ENCODE results near the gene PPP1R12A.
"Not testable (repeated sequence)": the region's sequence is repeated elsewhere in the genome, so short reads cannot be mapped to it uniquely, and the experiment has no call there.

The PPP1R12A gene

GRCh38 chr12:79822475-79822874, 112.4 kb downstream of the PPP1R12A start:
- no peaks in the 10 kb centered on the region for H3K9me3 ChIP-seq (ENCODE audit: control insufficient read depth, low read length)
- peaks cover 27% of the 10 kb centered on the region for H3K36me3 ChIP-seq (ENCODE audit: control insufficient read depth, insufficient read depth, low read length)
- H3K4me1 ChIP-seq (ENCODE audit: control insufficient read depth, insufficient read depth, low read length, poor library complexity, severe bottlenecking), result no peaks in the 10 kb centered on the region
- H3K4me3 ChIP-seq (ENCODE audit: extremely low read depth, insufficient read depth, low read length, poor library complexity, severe bottlenecking), result no peak overlapping the region
- no peak overlapping the region for H3K27ac ChIP-seq (ENCODE audit: low read depth, low read length, severe bottlenecking)

GRCh38 chr12:79818856-79819255, 116.0 kb downstream of the PPP1R12A start:
- Histone ChIP-seq H3K36me3 (ENCODE audit: control insufficient read depth, insufficient read depth, low read length) (peaks cover 33% of the 10 kb centered on the region), H3K4me3 (ENCODE audit: extremely low read depth, insufficient read depth, low read length, poor library complexity, severe bottlenecking) (no peak overlapping the region), H3K9me3 (ENCODE audit: control insufficient read depth, low read length) (no peaks in the 10 kb centered on the region), H3K4me1 (ENCODE audit: control insufficient read depth, insufficient read depth, low read length, poor library complexity, severe bottlenecking) (no peaks in the 10 kb centered on the region), H3K27ac (ENCODE audit: low read depth, low read length, severe bottlenecking) (peak overlapping the region; percentile 43)
- no CpG with 5 or more reads among the region's 3 CpGs for WGBS, 2 experiments (ENCODE audit: insufficient coverage in 2 of 2)

GRCh38 chr12:79784366-79785065, 150.4 kb downstream of the PPP1R12A start:
- peak overlapping the region; percentile 55 for H3K27ac ChIP-seq (ENCODE audit: low read depth, low read length, severe bottlenecking)
- H3K4me3 ChIP-seq (ENCODE audit: extremely low read depth, insufficient read depth, low read length, poor library complexity, severe bottlenecking), result not testable (repeated sequence)

GRCh38 chr12:79782172-79782900, 152.6 kb downstream of the PPP1R12A start:
- H3K27ac ChIP-seq (ENCODE audit: low read depth, low read length, severe bottlenecking), result peak overlapping the region; percentile 30
- H3K4me1 ChIP-seq (ENCODE audit: control insufficient read depth, insufficient read depth, low read length, poor library complexity, severe bottlenecking), result peaks cover 16% of the 10 kb centered on the region
- no peak overlapping the region for H3K4me3 ChIP-seq (ENCODE audit: extremely low read depth, insufficient read depth, low read length, poor library complexity, severe bottlenecking)
- H3K9me3 ChIP-seq (ENCODE audit: control insufficient read depth, low read length), result no peaks in the 10 kb centered on the region
- peaks cover 26% of the 10 kb centered on the region for H3K36me3 ChIP-seq (ENCODE audit: control insufficient read depth, insufficient read depth, low read length)

More at GRCh38 chr12:79784366-79785065, 150.4 kb downstream of the PPP1R12A start:
- Histone ChIP-seq H3K36me3 (ENCODE audit: control insufficient read depth, insufficient read depth, low read length) (peaks cover 45% of the 10 kb centered on the region), H3K4me1 (ENCODE audit: control insufficient read depth, insufficient read depth, low read length, poor library complexity, severe bottlenecking) (peaks cover 13% of the 10 kb centered on the region)
- H3K9me3 ChIP-seq (ENCODE audit: control insufficient read depth, low read length), result not testable (repeated sequence)
- 90 to 94% methylated on average over 4 to 5 of the region's 10 CpGs for WGBS, 2 experiments (ENCODE audit: insufficient coverage in 2 of 2)

- Histone ChIP-seq H3K27ac (ENCODE audit: low read depth, low read length, severe bottlenecking) (no peak overlapping the region), H3K9me3 (ENCODE audit: control insufficient read depth, low read length) (no peaks in the 10 kb centered on the region), H3K4me3 (ENCODE audit: extremely low read depth, insufficient read depth, low read length, poor library complexity, severe bottlenecking) (no peak overlapping the region), H3K36me3 (ENCODE audit: control insufficient read depth, insufficient read depth, low read length) (peaks cover 17% of the 10 kb centered on the region), H3K4me1 (ENCODE audit: control insufficient read depth, insufficient read depth, low read length, poor library complexity, severe bottlenecking) (peaks cover 15% of the 10 kb centered on the region)
- WGBS, 2 experiments (ENCODE audit: insufficient coverage in 2 of 2), result no CpG with 5 or more reads among the region's 3 CpGs
Measured at GRCh38 chr12:79778802-79779448, 156.0 kb downstream of the PPP1R12A start.

GRCh38 chr12:79776111-79776510, 158.8 kb downstream of the PPP1R12A start:
- no CpG with 5 or more reads among the region's 1 CpG for WGBS, 2 experiments (ENCODE audit: insufficient coverage in 2 of 2)
- no peaks in the 10 kb centered on the region for H3K9me3 ChIP-seq (ENCODE audit: control insufficient read depth, low read length)
- peaks cover 13% of the 10 kb centered on the region for H3K36me3 ChIP-seq (ENCODE audit: control insufficient read depth, insufficient read depth, low read length)
- H3K4me3 ChIP-seq (ENCODE audit: extremely low read depth, insufficient read depth, low read length, poor library complexity, severe bottlenecking), result no peak overlapping the region
- peak overlapping the region; percentile 36 for H3K27ac ChIP-seq (ENCODE audit: low read depth, low read length, severe bottlenecking)
- H3K4me1 ChIP-seq (ENCODE audit: control insufficient read depth, insufficient read depth, low read length, poor library complexity, severe bottlenecking), result peaks cover 9% of the 10 kb centered on the region

GRCh38 chr12:79775355-79776027, 159.4 kb downstream of the PPP1R12A start:
- Histone ChIP-seq H3K4me3 (ENCODE audit: extremely low read depth, insufficient read depth, low read length, poor library complexity, severe bottlenecking) (no peak overlapping the region), H3K27ac (ENCODE audit: low read depth, low read length, severe bottlenecking) (no peak overlapping the region), H3K36me3 (ENCODE audit: control insufficient read depth, insufficient read depth, low read length) (peaks cover 13% of the 10 kb centered on the region), H3K9me3 (ENCODE audit: control insufficient read depth, low read length) (no peaks in the 10 kb centered on the region), H3K4me1 (ENCODE audit: control insufficient read depth, insufficient read depth, low read length, poor library complexity, severe bottlenecking) (peaks cover 9% of the 10 kb centered on the region)
- 94 to 95% methylated on average over 3 of the region's 3 CpGs for WGBS, 2 experiments (ENCODE audit: insufficient coverage in 2 of 2)

GRCh38 chr12:79773896-79774295, 161.0 kb downstream of the PPP1R12A start:
- no peak overlapping the region for H3K4me3 ChIP-seq (ENCODE audit: extremely low read depth, insufficient read depth, low read length, poor library complexity, severe bottlenecking)
- no peaks in the 10 kb centered on the region for H3K9me3 ChIP-seq (ENCODE audit: control insufficient read depth, low read length)
- no peak overlapping the region for H3K27ac ChIP-seq (ENCODE audit: low read depth, low read length, severe bottlenecking)
- peaks cover 7% of the 10 kb centered on the region for H3K36me3 ChIP-seq (ENCODE audit: control insufficient read depth, insufficient read depth, low read length)
- peaks cover 9% of the 10 kb centered on the region for H3K4me1 ChIP-seq (ENCODE audit: control insufficient read depth, insufficient read depth, low read length, poor library complexity, severe bottlenecking)

- 100% methylated on average over 1 of the region's 2 CpGs; no CpG with 5 or more reads in 1 of the 2 experiments for WGBS, 2 experiments (ENCODE audit: insufficient coverage in 2 of 2)
- H3K36me3 ChIP-seq (ENCODE audit: control insufficient read depth, insufficient read depth, low read length), result peaks cover 3% of the 10 kb centered on the region
Measured at GRCh38 chr12:79769860-79770485, 164.9 kb downstream of the PPP1R12A start.

GRCh38 chr12:79769189-79769859, 165.6 kb downstream of the PPP1R12A start:
- Histone ChIP-seq H3K36me3 (ENCODE audit: control insufficient read depth, insufficient read depth, low read length) (no peaks in the 10 kb centered on the region), H3K4me1 (ENCODE audit: control insufficient read depth, insufficient read depth, low read length, poor library complexity, severe bottlenecking) (peaks cover 3% of the 10 kb centered on the region), H3K27ac (ENCODE audit: low read depth, low read length, severe bottlenecking) (no peak overlapping the region), H3K9me3 (ENCODE audit: control insufficient read depth, low read length) (no peaks in the 10 kb centered on the region), H3K4me3 (ENCODE audit: extremely low read depth, insufficient read depth, low read length, poor library complexity, severe bottlenecking) (no peak overlapping the region)
- 89 to 94% methylated on average over 2 to 3 of the region's 5 CpGs for WGBS, 2 experiments (ENCODE audit: insufficient coverage in 2 of 2)

More at GRCh38 chr12:79769860-79770485, 164.9 kb downstream of the PPP1R12A start:
- no peak overlapping the region for H3K27ac ChIP-seq (ENCODE audit: low read depth, low read length, severe bottlenecking)
- no peaks in the 10 kb centered on the region for H3K9me3 ChIP-seq (ENCODE audit: control insufficient read depth, low read length)
- H3K4me3 ChIP-seq (ENCODE audit: extremely low read depth, insufficient read depth, low read length, poor library complexity, severe bottlenecking), result no peak overlapping the region
- peaks cover 3% of the 10 kb centered on the region for H3K4me1 ChIP-seq (ENCODE audit: control insufficient read depth, insufficient read depth, low read length, poor library complexity, severe bottlenecking)
